Activated T-helper 9 cell treated with anti-CD3 and anti-CD28 coated beads, Interleukin-2, amount 50 U/mL, for 16 hours (primary cell): ENCODE results near the gene HOXB5.

Source experiments
- DNase-seq: peaks from one replicate; pipeline ENCODE4 v3.0.0-alpha.2; 2020; ENCODE audit warnings: low read depth

Gene HOXB5

DNA sequence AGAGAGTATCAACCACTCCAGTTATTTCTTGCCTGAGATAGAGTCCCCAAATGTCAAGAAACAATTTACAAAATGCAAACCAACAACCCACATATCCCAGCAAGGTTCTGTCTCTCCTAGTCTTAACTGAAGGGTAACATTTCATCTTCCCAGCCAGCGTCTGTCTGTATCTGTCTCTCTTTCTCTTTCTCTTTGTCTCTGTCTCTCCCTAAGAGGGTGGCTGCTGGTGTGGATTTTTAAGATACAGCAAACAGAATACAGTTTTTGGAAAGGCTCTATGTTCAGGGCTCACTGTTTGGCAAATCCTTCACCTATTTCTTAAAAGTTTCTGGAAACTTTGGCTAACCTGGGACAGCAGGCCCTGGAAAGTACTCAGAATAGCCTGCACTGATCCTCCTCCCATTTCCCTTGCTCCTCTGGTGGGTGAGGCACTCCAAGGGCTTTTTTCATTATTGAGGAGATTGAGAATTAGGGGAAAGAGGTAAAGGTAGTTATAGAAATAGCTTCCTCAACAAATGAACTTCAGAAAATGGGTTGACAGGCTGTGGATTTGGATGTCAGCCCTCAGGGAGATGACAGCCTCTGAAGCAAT is 21.7 kb downstream of the HOXB5 start:
- no peak for DNase-seq

DNA sequence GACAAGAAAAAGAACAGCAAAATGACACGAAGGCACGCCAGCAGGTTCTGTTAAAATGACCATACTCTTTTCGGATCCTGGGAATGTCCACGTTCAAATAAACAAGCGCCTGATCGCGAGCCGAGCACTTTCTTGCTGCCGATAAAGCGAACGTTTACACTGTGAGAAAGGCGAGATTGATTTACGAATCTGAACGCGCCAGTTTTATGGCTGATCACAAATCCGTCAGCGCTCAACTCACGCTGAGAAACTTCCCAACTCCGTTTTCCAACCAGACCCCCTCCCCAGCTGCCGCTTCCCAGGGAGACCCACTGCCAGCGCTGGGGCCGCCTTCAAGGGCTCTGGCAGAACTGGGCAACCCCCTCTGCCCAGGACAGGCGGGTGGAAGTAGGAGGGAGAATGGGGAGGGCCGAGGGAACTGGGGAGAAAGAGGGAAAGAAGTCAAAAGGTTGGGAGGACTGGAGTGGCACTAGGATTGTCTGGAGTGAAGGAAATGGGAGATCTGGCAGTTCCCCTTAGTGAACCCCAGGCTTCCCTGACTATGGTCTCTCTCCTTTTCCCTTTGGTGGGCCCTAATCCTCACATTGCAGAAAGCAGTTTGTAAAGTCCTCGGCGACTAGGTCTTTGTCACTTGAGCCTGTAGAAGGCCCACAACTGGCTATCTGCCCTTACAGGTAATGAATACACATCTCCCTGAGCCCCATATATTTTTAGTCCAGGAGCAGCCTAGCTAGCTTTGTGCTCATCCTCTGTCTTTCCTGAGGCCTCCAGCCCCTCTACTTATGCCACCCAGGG is 22.4 kb downstream of the HOXB5 start:
- no peak for DNase-seq

DNA sequence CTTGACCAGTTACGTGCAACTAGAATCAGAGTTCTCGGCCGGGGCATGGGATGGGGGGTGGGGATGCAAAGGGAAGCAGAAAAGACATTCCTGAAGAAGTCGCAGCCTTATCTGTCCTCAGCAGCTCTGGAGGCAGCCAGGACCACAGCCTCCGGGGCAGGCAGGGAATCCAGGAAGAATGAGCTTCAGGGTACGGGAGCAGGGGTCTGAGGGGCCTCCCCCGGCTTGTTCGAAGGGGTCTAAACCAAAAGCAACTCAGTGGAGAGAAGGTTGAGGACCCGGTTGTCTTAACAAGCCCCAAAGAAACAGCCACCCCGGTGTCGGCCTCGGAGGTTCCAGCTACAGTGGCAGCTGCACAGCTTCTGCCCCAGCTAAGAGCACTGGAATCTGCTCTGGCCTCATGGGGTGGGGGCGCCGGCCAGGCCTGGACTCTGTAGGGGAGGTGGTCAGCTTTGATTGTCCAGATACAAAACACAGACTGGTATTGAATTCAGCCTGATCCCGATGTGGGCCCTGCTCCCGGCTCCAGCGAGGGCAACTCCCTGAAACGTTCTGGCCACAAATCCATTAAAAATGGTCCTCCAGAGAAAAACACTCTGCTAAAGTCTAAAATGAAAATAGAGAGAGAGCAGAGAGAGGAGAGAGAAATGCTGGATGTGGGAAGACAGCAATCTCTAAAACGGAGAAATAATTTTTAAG is 23.1 kb downstream of the HOXB5 start:
- DNase-seq: no peak

DNA sequence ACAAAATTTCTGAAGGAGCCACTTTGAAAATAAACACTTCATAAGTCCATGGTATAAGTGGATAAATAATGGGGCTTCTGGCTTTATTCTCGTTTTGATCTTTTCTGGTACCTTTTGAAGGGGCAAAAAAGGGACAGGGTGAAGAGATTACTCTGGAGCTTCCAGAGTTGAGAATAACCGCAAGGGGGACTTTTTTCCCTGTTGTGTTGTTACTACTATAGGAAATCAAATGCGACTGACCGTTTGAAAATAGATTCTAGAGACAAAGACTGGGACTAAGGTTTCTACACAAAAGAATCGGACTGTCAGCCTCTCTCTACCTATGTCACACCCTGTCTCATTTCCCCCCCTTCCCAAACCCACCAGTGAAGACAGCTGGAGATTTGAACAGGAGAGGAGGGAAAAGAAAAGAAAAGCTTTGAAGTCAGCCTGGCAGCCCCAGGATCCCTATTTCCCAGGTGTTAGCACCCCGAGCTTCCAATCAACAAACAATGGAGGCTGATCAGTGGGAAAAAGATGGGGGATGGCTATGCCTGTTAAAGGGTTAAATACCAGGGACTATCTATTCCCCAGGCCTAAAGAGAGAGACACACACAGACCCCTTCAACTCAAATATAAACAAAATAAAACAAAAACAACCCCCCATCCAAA is 23.8 kb downstream of the HOXB5 start:
- DNase-seq: no peak

DNA sequence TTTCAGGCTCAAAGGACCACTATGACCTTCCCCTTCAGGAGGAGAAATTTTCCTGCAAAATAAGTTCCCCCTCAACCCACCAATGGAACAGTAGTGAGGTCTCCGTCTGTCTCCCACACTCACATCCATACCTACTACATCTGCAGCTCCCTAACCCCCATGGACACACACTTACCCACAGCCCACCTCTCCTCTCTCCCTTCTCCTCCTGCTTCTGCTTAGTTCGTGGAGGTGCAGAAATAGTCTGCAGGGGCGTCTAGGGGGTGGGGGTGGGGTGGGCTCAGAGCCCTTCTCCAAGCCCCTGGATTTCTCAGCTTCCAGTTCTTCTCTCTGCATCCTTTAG is 24.4 kb downstream of the HOXB5 start:
- DNase-seq: no peak

DNA sequence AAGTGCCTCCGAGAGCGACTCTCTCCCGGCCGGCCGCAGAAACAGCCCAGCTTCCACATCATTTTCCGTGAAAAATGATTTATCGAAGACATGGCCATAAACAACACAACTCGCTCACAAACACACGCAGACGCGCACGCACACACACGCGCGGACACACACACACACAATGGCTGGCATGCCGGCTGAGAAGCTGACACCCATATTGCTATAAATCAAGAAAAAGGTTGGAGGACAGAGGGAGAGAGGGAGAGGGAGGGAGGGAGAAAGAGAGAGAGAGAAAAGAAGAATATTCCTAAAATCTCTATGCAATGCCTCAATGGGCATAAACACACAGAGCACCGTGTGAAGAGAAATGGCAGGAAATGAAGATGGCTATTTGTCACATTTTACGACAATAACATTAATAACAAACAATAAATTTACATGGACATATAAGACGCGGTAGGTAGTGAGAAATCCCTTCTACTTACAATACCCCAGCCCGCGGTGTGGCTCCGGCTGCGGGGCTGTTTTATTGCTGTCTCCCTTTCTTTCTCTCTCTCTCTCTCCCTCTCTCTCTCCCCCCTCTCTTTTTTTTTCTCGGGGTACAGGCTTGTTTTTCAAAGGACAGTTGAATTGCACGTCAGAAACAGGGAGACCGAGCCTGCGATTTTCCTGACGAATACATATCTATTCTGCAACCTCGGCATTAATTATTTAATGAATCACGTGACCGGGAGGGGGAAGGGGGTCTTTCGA is 24.9 kb downstream of the HOXB5 start:
- no peak for DNase-seq

DNA sequence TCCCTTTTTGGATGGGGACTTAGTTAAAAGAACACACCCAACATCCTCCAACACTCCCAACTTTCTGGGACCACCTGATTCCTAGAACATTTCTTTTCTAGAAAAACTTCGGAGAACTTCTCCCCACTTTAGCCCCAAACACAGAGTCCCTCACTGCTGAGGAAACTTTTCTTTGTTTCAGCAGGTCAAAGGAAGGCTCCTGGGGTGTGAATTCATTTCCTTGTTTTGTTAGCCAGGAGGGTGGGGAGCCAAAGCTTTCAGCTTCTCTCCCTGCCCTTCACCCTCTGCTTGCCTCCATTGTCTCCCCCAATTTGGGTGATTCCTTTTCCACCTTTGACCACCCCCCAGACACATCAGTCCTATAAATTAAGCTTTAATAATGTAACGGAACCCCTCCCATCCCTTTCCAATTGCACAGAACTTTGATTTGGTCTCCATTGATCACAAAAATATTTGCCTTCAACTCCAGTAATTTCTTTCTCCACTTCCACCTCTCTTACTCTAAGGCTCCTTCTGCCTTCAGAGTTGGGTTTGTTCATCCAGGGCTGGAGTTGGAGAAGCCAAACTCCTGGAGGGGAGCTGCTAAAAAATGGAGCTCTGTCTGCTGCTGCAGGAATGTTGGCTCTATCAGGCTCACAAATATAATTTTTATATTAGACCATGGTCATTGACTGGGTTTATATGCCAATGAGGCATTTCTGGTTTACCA is 25.8 kb downstream of the HOXB5 start:
- DNase-seq: no peak

DNA sequence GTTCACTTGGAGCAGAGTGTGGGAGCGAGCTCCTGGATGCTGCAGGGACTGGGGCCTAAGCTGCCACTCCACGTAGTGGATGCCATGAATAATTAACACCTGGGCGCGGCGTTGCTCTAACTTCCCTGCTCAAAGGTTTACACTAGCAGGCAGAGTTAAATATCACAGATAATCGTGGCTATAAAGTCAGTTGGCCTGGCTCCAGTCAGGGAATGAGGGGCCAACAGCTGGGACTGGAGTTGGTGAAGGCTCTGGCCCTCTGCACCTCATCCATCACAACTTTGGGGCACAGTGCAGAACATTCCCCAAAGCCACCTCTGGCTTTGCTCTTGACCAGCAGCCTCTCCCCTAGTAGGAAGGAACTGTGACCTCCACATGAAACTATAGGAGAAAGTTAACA is 26.4 kb downstream of the HOXB5 start:
- no peak for DNase-seq

DNA sequence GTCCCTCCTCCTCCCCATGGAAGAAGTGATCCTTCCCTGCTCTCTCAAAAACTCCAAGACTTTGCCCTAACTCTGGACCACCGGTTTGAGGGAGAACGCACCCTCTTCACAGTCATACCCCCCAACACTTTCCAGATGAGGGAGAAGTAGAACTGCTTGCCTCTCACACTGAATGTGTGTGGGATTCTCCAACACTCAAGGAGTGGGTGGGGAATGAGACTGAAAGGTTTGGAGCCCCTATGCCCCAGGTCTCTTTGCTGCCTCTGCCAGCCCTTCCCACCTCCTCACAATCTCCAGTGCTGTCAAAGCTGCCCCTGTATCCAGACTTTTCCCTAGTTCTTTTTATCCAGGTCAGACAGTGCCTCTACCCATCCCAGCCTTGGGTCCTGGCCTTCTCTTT is 26.9 kb downstream of the HOXB5 start:
- no peak for DNase-seq

DNA sequence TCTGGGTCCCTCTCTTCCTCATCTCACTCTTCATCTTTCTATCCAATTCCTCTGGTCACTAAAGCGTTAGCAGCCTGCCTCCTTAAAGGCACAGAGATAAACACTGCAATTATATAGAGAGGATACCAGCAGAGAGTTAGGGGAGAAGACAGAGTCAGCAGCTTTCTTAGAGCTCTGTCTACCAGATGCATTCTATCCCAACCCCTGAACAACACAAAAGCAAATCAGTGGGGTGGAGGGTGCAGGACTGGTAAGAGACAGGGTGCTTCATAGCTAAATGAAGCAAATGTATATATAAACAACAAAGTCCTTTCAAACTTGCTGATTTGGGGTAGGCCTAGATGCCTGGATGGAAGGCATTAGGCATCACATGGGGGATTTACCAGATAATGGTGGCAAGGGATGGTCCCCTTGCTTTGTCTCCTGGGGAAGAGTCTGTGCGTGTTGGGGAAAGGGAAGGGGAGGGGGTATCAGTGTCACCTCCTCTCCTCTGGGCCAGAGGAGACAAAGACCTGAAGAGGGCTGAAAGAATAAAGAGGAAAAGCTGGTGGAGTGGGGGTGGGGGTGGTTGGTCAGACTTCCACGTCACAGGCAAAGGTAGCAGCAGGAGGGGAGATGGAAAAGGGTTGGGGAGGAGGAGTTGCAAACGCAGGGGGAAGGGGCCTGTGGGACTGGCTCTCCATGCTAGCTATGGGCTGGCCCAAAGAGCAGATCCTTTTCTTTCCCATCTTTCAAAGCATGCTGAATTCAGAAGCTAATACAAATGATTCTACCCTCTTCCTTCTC is 27.5 kb downstream of the HOXB5 start:
- no peak for DNase-seq

DNA sequence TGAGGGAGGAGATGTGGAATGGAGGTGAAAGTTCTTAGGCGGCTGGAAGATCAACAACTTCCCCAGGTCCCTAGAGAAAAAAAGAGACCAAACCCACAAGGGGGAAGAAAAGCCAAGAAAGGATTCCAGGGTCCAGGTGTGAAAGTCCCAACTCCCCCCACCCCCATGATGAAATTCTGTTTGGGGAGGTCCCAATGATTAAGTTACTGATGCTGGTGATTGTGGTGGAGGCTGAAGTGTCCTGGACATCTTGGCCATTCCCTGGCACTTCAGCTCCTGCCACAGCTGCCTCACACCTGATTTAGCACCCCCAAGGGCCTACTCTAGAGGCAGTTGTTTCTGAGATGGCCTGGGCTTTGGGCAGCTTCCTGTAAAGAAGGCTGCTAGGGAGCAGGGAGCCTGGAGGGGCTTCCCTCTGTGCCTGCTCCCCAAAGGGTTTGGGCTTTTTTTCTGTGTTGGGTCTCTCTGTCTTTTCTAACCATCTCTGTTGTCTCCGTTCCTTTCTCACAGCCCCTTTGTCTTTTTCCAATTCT is 28.5 kb downstream of the HOXB5 start:
- no peak for DNase-seq

DNA sequence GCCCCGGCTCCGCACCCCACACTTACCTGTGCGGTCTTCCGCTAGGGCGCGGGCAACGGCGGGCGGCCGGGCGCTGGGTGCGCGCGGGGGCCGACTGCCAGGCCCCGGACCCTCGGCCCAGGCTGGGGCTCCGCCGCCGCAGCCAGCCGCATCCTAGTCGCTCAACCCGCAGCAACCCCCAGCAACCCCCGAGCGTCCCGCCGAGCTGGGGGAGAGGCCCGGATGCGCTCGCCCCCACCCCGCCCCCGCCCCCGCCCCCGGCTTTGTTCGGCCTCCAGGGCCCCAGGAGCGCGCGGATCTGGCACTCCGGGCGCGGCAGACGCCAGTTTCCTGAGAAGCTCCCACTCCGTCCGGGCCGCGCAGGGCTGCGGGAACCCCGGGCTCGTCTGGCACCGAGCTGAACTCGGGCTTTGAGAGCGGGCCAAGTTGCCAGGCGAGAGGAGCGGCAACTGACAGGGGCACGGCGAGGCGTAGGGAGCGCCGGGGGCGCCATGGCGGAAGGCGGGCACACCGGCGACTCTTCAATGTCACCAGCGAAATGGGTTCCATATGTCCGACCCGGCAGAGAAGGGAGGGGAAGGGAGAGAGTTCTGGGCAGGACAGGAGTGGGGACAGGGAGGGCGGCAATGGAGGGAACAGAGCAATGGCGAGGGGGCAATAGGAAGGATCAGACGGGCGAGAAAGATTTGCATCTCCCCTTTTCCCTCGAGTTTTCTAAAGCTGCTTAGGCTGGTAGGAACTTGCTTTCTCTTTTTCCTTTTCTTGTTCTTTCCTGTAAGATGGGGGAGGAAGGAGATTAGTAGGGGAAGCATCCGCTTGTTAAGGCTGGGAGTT is 29.2 kb downstream of the HOXB5 start:
- no peak for DNase-seq

DNA sequence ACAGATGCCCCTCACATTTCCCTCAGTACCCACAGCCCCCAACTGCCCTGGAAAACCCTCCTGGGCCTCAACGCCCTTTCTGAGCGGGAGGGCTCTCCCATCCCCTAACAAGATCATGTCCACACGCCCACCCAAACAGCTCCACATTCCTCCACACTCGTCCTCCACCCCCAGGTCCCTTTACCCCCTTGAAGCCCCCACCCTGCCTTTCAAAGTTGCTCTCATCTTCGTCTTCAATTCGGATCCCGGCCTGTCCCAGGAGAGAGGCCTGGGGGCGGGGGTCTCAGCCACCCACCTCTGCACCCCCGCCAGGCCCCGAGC is 29.8 kb downstream of the HOXB5 start:
- no peak for DNase-seq

DNA sequence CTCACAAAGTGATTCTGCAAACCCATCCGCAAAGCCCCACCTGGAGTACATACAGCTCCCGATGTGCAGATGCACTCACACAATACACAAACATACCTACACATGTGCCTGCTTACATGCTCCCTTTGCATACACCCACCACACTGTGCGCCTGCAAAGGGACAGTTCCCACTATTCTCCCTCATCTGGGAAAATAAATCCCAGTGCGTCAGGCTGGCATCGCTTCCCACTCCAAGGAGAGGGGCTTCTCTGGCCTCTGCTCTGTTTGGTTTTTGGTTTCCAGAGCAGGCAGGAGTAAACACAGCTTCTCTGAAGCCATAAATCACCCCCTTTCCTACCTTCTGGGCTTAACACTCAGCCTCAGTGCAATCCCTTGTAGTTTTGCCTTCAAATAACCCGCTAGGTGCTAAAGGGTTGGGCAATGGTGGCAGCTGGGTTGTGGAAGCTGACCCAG is 30.2 kb downstream of the HOXB5 start:
- DNase-seq: no peak

DNA sequence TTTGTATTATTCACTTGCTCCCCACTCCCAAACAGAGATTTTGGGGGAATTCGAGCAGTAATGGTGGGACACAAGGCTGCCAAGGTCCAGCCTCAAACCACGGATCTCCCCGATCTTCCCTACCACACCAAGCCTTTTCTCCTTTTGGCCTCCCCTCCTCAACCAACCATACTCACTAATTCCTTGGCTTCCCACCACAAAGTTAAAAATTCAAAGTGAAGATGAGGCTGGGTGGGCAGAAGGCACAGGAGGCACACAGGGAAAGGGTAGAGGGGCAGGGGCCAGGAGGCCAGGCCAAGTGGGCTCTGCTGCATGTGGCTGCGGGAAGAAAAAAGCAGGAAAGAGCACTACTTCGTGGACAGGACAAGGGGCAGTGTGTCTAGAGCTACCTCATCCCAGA is 30.6 kb downstream of the HOXB5 start:
- no peak for DNase-seq

DNA sequence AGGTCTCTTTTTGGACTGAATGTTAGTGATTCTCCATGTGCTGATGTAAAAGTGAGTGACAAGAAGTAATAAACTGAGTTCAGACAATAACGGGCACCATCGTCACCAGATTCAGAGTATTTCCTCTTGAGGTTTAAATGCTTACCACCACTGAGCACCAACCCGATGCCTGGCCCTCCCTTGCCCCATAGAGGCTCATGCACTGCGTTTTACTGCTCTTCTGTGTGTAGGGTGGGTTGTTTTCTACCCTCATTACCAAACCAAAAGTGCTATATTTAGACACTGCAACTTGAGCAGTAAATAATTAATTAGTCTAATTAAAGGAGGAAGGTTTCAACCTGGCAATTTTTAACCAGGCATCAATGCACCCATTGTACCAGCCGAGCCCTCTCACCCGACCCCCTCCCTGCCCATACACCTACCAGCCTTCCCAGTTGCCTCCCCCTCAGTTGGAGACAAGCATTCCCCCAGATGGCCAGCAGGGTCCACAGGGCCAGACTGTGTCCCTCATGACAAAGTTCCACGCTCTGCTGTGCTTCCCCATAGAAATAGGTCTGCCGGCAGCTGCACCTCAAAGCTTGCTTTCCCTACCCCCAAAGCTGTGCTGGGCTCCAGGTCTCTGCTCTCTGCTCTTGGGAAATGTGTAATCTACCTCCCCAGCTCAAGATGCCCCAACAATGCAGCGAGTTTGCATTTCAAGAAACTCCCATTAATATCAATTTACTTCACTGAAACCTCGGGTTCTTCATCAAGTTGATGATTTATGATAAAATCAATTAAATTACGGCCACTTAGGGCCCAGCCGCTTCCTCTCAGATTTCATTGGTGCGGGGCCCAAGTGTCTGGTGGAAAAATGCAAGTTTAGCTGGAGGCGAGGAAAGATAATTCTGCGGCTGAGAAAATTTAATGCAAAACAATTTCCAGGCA is 31.4 kb downstream of the HOXB5 start:
- DNase-seq: no peak

DNA sequence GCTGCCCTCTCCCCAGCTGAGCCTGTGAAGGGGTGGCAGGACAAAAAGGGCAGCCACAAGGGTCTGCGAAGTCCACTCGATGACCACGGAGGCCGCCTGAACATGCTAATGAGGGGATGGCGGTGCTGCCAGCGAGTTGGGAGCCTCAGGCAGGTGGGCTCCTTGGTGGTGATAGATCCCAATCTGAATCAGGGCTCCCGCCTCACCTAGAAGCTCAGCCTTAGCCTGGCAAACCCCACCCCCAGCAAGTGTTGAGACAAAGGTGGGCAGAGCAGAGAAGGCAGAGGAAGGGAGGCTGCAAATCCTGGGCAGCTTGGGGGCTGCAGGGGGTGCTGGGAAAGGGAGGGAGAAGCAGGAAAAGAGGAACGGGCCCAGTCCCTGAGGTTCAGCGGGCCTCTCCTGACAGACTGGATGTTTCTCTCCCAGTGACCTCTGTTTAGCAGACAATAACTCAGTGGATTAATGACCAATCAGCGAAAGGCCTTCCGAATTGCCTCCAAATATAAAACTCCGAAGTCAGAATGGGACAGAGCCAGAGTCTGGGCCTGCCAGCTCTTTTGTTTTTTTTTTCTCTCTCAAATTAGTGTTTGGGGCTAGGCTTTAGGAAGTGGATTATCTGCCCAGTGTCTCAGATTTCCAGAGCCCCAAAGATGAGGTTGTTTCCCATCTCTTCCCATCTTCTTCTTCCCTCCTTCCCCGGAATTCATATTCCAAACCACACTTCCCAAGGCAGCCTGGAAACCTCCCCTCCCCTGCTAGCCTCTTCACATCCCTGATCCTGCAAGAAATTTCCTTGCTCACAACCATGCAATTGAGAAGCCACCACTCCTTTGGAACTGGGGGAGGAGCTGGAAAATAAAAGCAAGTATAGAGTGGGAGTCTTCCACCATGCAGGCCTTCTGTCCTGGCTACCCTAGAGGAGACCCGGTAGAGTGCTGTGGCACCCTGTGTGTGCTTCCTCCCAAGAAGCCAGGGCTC is 33.5 kb downstream of the HOXB5 start:
- no peak for DNase-seq
